HG03354 (cell line): Measurements from ENCODE around the gene HELLS.
A peak's percentile ranks its signal among the peaks of the same experiment; 100 is the strongest.
"Not testable (repeated sequence)": the region's sequence is repeated elsewhere in the genome, so short reads cannot be mapped to it uniquely, and the experiment has no call there.

Experiments used
- ATAC-seq: cut with Tn5 transposase; IDR thresholded peaks from one replicate; pipeline ENCODE4 v1.9.1; 2021; ENCODE audit warnings: mild to moderate bottlenecking; ENCODE audit not compliant: unreplicated experiment, poor library complexity, severe bottlenecking

Gene HELLS

GRCh38 chr10:94602729-94603515, 57.3 kb downstream of the HELLS start:
- no peak for ATAC-seq

- ATAC-seq, result peak; percentile 70
These were observed 61.5 kb downstream of the HELLS start for GRCh38 chr10:94607111-94607510.

GRCh38 chr10:94608559-94608958, 63.0 kb downstream of the HELLS start:
- ATAC-seq, result no peak

- no peak for ATAC-seq
These were observed 69.0 kb downstream of the HELLS start for GRCh38 chr10:94614558-94614957.

- no peak for ATAC-seq
These were observed 71.9 kb downstream of the HELLS start for GRCh38 chr10:94617389-94617944.

GRCh38 chr10:94622666-94623205, 77.1 kb downstream of the HELLS start:
- ATAC-seq, result no peak

- ATAC-seq, result no peak
These were observed 78.0 kb downstream of the HELLS start for GRCh38 chr10:94623572-94623971.

- no peak for ATAC-seq
These were observed 80.9 kb downstream of the HELLS start for GRCh38 chr10:94626476-94626875.

GRCh38 chr10:94627511-94627910, 81.9 kb downstream of the HELLS start:
- no peak for ATAC-seq

GRCh38 chr10:94630017-94630688, 84.6 kb downstream of the HELLS start:
- no peak for ATAC-seq

GRCh38 chr10:94631077-94631875, 85.7 kb downstream of the HELLS start:
- ATAC-seq, result no peak

- ATAC-seq, result no peak
These were observed 87.4 kb downstream of the HELLS start for GRCh38 chr10:94632954-94633353.

- not testable (repeated sequence) for ATAC-seq
These were observed 92.5 kb downstream of the HELLS start for GRCh38 chr10:94638097-94638496.

GRCh38 chr10:94639902-94640301, 94.3 kb downstream of the HELLS start:
- ATAC-seq, result no peak

- ATAC-seq, result no peak
These were observed 95.0 kb downstream of the HELLS start for GRCh38 chr10:94640562-94640961.

- ATAC-seq, result no peak
These were observed 95.9 kb downstream of the HELLS start for GRCh38 chr10:94641480-94641879.

- ATAC-seq, result no peak
These were observed 98.8 kb downstream of the HELLS start for GRCh38 chr10:94644352-94644751.

- peak; percentile 75 for ATAC-seq
These were observed 99.7 kb downstream of the HELLS start for GRCh38 chr10:94645285-94645684.
